Psoas muscle (tissue), 8 donors: ENCODE data around the gene TMEM170A. TPM values are rescaled to one million over a fixed set of nuclear protein-coding genes. Genes with fewer than 3 reads are reported as not detected.
A peak's percentile ranks its signal among the peaks of the same experiment; 100 is the strongest.

Source experiments
- ATAC-seq, 4 donors: fragments of 200-7000 bp; cut with Tn5 transposase; one replicate each; pipeline ENCODE4 v1.9.1; 2020; ENCODE audit warnings: moderate library complexity in 3 of 4, mild to moderate bottlenecking in 2 of 4
- DNase-seq, 2 donors: peaks; one replicate each; pipeline ENCODE4 v3.0.0-alpha.2; 2020
- H3K27ac ChIP-seq: fragments of 200-600 bp; one replicate; pipeline ENCODE4 v1.8.0; 2022
- H3K27me3 ChIP-seq, 3 donors: fragments of 200-600 bp in 1 of 3; one replicate each; pipeline versions ENCODE4 v1.6.1 to v1.8.0; 2013 to 2022; ENCODE audit warnings: low read length in 2 of 3, mild to moderate bottlenecking in 2 of 3, moderate library complexity in 1 of 3; ENCODE audit not compliant: insufficient read depth in 3 of 3
- H3K36me3 ChIP-seq, 2 donors: fragments of 200-600 bp in 1 of 2; one replicate each; pipeline versions ENCODE4 v1.6.1 to v1.8.0; 2013 to 2022; ENCODE audit warnings: low read depth in 1 of 2, mild to moderate bottlenecking in 1 of 2, moderate library complexity in 1 of 2; ENCODE audit not compliant: insufficient read depth in 1 of 2
- H3K4me1 ChIP-seq: fragments of 200-600 bp; one replicate; pipeline ENCODE4 v1.8.0; 2022
- H3K4me3 ChIP-seq: fragments of 200-600 bp; one replicate; pipeline ENCODE4 v1.8.0; 2022; ENCODE audit warnings: mild to moderate bottlenecking
- H3K9me3 ChIP-seq: fragments of 200-600 bp; one replicate; pipeline ENCODE4 v1.8.0; 2022
- CTCF ChIP-seq: fragments of 200-600 bp; IDR thresholded peaks from one replicate; pipeline ENCODE4 v1.8.0; 2022; ENCODE audit warnings: antibody characterized with exemption
- WGBS, 3 donors: extraction: QIAGEN DNeasy Blood & Tissue Kit; methylation state at CpG; one replicate each; pipeline versions ENCODE4 v1.1.6 to v1.1.7; 2013; 5-methylcytosine and 5-hydroxymethylcytosine counted together
- intact Hi-C, 2 donors: fragments of 100-400 bp; cut with DNase I; formaldehyde crosslinking; loops; one replicate each; pipeline versions ENCODE4 v1.11.0 to v1.14.2; 2022
- polyA plus RNA-seq, 3 donors: library from polyadenylated mRNA; stranded (reverse); fragments of 200-250 nt; gene quantifications; one replicate each; pipeline ENCODE4 v1.2.3, GENCODE V29; 2013
- total RNA-seq, 4 donors: library from RNA; stranded (reverse); fragmentation: NEBNext Ultra II Directional in 2 of 4; extraction: Animal tissue kit (Norgen Biotek cat#: 25700) in 2 of 4; gene quantifications; one replicate each; pipeline versions ENCODE4 v1.2.1 to v1.2.4, GENCODE V29; 2021 to 2023
- donor health status: healthy with polysubstance abuse.
- donor health status: DM: no; HTN: no; CAD: no; lungs with moderate emphysema.
- donor health status: Bipolar disorder and iron deficiency.
- donor health status: healthy.
- donor health status: DM: yes; HTN: yes; CAD: no.
- donor health status: DM: no; HTN: no; CAD: no.
- donor health status: DM: no; HTN: no; CAD: no.
- donor health status: DM: yes; HTN: yes; CAD: no.

Gene TMEM170A
- total and polyA plus RNA-seq, 7 donors, result 3.1 to 9.5 (median 7.8) TPM

GRCh38 chr16:75423723-75424104 is 40.8 kb downstream of the TMEM170A start:
- H3K9me3 ChIP-seq, result no peaks in the 10 kb centered on the region
- TF ChIP-seq CTCF, result no peak
- no peak overlapping the region for H3K27ac ChIP-seq
- DNase-seq (no peak), ATAC-seq (no peak)
- no peaks in the 10 kb centered on the region for H3K27me3 ChIP-seq
- H3K4me3 ChIP-seq, result no peak overlapping the region
- intact Hi-C loops, result no loop called here
- 84 to 95% (median 94%) methylated on average over 4 of the region's 4 CpGs for WGBS, 3 donors
- peaks cover 5% of the 10 kb centered on the region for H3K4me1 ChIP-seq
- no peaks in the 10 kb centered on the region for H3K36me3 ChIP-seq

GRCh38 chr16:75421820-75422126 is 42.7 kb downstream of the TMEM170A start:
- no peak overlapping the region for H3K4me3 ChIP-seq
- DNase-seq, result no peak
- no peaks in the 10 kb centered on the region for H3K36me3 ChIP-seq
- intact Hi-C loops, result no loop called here
- ATAC-seq, result no peak
- WGBS, 3 donors, result 84 to 97% (median 90%) methylated on average over 1 of the region's 1 CpG
- H3K27ac ChIP-seq, result no peak overlapping the region
- H3K9me3 ChIP-seq, result no peaks in the 10 kb centered on the region
- no peak for TF ChIP-seq CTCF
- H3K4me1 ChIP-seq, result peaks cover 5% of the 10 kb centered on the region
- H3K27me3 ChIP-seq, result no peaks in the 10 kb centered on the region

GRCh38 chr16:75420987-75421819 is 43.3 kb downstream of the TMEM170A start:
- peak in 1 of 4 donors; percentile 49 for ATAC-seq

GRCh38 chr16:75416904-75417565 is 47.5 kb downstream of the TMEM170A start:
- no peak overlapping the region for H3K4me3 ChIP-seq
- intact Hi-C loops, result no loop called here
- H3K4me1 ChIP-seq, result peaks cover 5% of the 10 kb centered on the region
- H3K9me3 ChIP-seq, result no peaks in the 10 kb centered on the region
- DNase-seq (no peak), ATAC-seq (no peak)
- no peak overlapping the region for H3K27ac ChIP-seq
- 48 to 99% (median 50%) methylated on average over 2 of the region's 2 CpGs for WGBS, 3 donors
- TF ChIP-seq CTCF, result no peak
- H3K27me3 ChIP-seq, result no peaks in the 10 kb centered on the region
- H3K36me3 ChIP-seq, result peaks cover 5 to 21% of the 10 kb centered on the region in 2 donors

More at GRCh38 chr16:75420987-75421819, 43.3 kb downstream of the TMEM170A start:
- Histone ChIP-seq H3K9me3 (no peaks in the 10 kb centered on the region), H3K27me3 (no peaks in the 10 kb centered on the region), H3K27ac (no peak overlapping the region), H3K4me3 (no peak overlapping the region), H3K36me3 (no peaks in the 10 kb centered on the region), H3K4me1 (peaks cover 5% of the 10 kb centered on the region)
- 53 to 58% (median 58%) methylated on average over 8 of the region's 8 CpGs for WGBS, 3 donors
- no peak for TF ChIP-seq CTCF
- intact Hi-C loops, result no loop called here
- peak; percentile 66 to 80 for DNase-seq
